OCI-LY7 (cell line): Measurements from ENCODE around the gene DNHD1.

Source experiments
- CTCF ChIP-seq: fragments of 200-600 bp; sonication (generic); conservative IDR thresholded peaks from 2 replicates; pipeline ENCODE4 v1.5.1; 2014; ENCODE audit warnings: mild to moderate bottlenecking, antibody characterized with exemption, low read length, moderate library complexity, mixed read lengths
- EZH2phosphoT487 ChIP-seq: fragments of 200-600 bp; sonication (generic); IDR thresholded peaks from 2 replicates; pipeline ENCODE4 v1.6.1; 2018; ENCODE audit warnings: low read depth, borderline replicate concordance, mild to moderate bottlenecking, mixed run types, antibody characterized with exemption, low read length, moderate library complexity, mixed read lengths

GRCh38 chr11:6455070-6455469 is 42.0 kb upstream of the DNHD1 start:
- no peak for TF ChIP-seq CTCF
- no peak for TF ChIP-seq EZH2phosphoT487
